Measurements from ENCODE around the gene PDIA2. TPM values are rescaled to one million over a fixed set of nuclear protein-coding genes. Genes with fewer than 3 reads are reported as not detected.

PDIA2 gene
- polyA plus RNA-seq, 2 of the 4 experiments (the other 2 are of a cell fraction), result 0.45 to 0.52 TPM

GRCh38 chr16:268141-269053 is 14.6 kb upstream of the PDIA2 start:
- Histone ChIP-seq H3K4me3 (no peak overlapping the region), H3K27ac (no peak overlapping the region), H3K4me1 (peaks cover 4% of the 10 kb centered on the region), H3K4me2 (no peak overlapping the region), H3K9me3 (no peaks in the 10 kb centered on the region)
- TF ChIP-seq, protein P1, sequence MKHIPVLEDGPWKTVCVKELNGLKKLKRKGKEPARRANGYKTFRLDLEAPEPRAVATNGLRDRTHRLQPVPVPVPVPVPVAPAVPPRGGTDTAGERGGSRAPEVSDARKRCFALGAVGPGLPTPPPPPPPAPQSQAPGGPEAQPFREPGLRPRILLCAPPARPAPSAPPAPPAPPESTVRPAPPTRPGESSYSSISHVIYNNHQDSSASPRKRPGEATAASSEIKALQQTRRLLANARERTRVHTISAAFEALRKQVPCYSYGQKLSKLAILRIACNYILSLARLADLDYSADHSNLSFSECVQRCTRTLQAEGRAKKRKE (CRISPR knock-in tag; IDR thresholded peaks at IDR 0.05; ENCODE audit: low read depth), result no peak
- TF ChIP-seq, protein P2, sequence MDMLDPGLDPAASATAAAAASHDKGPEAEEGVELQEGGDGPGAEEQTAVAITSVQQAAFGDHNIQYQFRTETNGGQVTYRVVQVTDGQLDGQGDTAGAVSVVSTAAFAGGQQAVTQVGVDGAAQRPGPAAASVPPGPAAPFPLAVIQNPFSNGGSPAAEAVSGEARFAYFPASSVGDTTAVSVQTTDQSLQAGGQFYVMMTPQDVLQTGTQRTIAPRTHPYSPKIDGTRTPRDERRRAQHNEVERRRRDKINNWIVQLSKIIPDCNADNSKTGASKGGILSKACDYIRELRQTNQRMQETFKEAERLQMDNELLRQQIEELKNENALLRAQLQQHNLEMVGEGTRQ (IDR thresholded peaks at IDR 0.05), result no peak
- no peak for ATAC-seq
- WGBS (ENCODE audit: missing lambda C conversion rate), result 75% methylated on average over 35 of the region's 40 CpGs
- ChIA-PET POLR2A (no interaction called here), CTCF (no interaction called here)
- no peak for DNase-seq (ENCODE audit: low read depth in 1 of 2, low spot score in 1 of 2)
- no peak for FAIRE-seq

DNA sequence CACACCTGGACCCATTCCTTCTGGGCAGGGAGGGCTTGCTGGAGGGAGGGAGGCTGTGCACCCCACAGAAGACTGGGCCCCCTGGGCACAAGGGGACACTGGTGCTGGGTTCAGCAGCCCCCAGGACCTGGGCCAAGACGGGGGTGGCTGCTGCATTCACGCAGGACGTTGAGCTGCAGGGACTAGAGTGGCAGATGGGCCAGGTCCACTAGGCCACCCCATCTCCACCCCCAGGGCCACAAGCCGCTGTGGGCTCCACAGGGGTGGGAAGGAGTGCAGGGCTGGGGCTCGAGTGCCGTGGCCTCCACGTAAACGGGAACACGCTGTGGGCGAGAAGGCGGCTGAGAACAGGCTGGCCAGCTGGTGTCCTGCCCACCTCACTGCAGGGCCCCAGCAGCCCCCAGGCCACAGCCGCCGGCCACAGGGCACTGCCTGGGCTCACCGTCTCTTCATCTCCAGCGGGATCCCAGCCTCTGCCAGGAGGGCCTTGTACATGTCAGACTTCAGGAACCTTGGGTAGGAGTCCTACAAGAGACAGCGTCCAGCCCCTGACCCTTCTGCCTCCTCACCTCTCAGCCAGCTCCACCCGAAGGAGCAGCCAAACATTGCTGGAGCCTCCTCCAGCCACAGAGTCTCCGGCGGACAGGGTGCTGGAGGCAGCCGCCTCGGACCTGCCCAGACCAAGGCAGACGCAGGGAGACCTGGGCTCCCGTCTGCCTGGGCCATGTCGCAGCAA is 13.7 kb upstream of the PDIA2 start:
- POLR2A ChIA-PET, result no interaction called here
- Histone ChIP-seq H3K4me3 (no peak overlapping the region), H3K27ac (no peak overlapping the region), H3K9me3 (no peaks in the 10 kb centered on the region), H3K4me1 (peaks cover 12% of the 10 kb centered on the region), H3K4me2 (no peak overlapping the region)
- ATAC-seq (no peak), FAIRE-seq (no peak), DNase-seq (ENCODE audit: low read depth in 1 of 2, low spot score in 1 of 2) (no peak)
- TF ChIP-seq POLR2AphosphoS2 (conservative IDR thresholded peaks at IDR 0.05; ENCODE audit: low read length) (no peak), CTCF (IDR thresholded peaks at IDR 0.05) (no peak), PHF8 (IDR thresholded peaks at IDR 0.05; ENCODE audit: borderline replicate concordance, low read depth) (no peak), ESRRA (IDR thresholded peaks at IDR 0.05; ENCODE audit: borderline replicate concordance, low read length) (no peak), POLR2A (IDR thresholded peaks at IDR 0.05; ENCODE audit: low read length) (no peak), CEBPB (IDR thresholded peaks at IDR 0.05) (no peak), HOXA7 (CRISPR knock-in tag; IDR thresholded peaks at IDR 0.05) (no peak), ZC3H11A (IDR thresholded peaks at IDR 0.05) (no peak), RFX5 (IDR thresholded peaks at IDR 0.05) (no peak), HEYL (CRISPR knock-in tag; IDR thresholded peaks at IDR 0.05) (no peak)
- 90% methylated on average over 20 of the region's 24 CpGs for WGBS (ENCODE audit: missing lambda C conversion rate)
- CTCF ChIA-PET, result interaction anchor here (0.8 kb wide), 1 partner anchor 30 kb away, joined by 4 read pairs; no protein-coding TSS in a partner anchor

DNA sequence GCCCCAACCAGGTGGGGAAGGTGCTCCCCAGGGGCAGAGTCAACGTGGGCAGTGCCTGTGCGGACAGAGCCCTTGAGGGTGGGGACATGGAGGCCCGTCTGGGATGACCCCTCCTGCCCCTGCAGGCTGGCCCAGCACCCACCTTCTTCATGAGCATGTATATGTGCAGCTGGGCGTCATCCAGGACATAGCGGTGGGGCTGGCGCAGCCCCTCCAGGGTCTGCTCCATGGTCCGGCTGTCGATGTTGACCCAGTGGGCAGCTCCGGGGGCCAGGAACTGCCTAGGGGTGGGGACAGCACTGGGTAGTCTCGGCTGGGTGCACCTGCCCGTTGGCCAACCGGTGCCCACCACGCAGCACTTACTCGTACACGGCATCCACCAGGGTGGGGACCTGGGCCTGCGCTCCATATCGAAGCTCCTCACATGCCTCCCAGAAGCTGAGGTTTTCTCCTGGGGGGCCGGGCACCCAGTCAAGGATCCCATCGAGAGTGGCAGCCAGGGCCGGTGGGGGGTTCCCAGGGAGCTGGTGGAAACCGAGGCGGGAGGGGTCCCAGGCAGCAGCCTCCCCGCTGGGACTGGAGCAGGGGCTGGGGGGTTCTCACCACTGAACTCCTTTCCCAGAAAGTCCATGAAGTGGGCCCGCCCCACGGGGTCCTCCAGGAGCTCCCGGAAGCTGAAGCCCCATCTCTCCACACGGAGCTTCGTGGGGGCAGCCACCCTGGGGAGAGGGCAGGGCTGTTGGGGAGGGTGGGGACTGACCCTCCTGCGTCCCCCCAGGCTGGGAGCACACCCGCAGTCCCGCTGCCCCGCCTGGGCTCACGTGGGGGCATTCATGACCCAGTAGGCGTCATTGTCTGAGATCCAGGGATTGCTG is 12.3 kb upstream of the PDIA2 start:
- Histone ChIP-seq H3K9me3 (no peaks in the 10 kb centered on the region), H3K4me3 (no peak overlapping the region), H3K27ac (no peak overlapping the region), H3K4me1 (peaks cover 25% of the 10 kb centered on the region), H3K4me2 (no peak overlapping the region)
- ChIA-PET CTCF (interaction anchor here (1.0 to 1.4 kb wide), 2 partner anchors 48 to 92 kb away, joined by 3 to 4 read pairs; no protein-coding TSS in a partner anchor), POLR2A (no interaction called here)
- WGBS (ENCODE audit: missing lambda C conversion rate), result 87% methylated on average over 10 of the region's 34 CpGs
- no peak for ATAC-seq
- no peak for FAIRE-seq
- DNase-seq (ENCODE audit: low read depth in 1 of 2, low spot score in 1 of 2), result no peak
- TF ChIP-seq GATA3 (IDR thresholded peaks at IDR 0.05; ENCODE audit: borderline replicate concordance) (no peak), CBX2 (IDR thresholded peaks at IDR 0.05; ENCODE audit: borderline replicate concordance, low read depth) (no peak), HOXB5 (CRISPR knock-in tag; IDR thresholded peaks at IDR 0.05) (no peak), HEYL (CRISPR knock-in tag; IDR thresholded peaks at IDR 0.05) (no peak), RNF2 (IDR thresholded peaks at IDR 0.05; ENCODE audit: borderline replicate concordance, low read depth) (no peak), REST (IDR thresholded peaks at IDR 0.05) (no peak), RCOR1 (IDR thresholded peaks at IDR 0.05; ENCODE audit: low read depth, low read length) (no peak), POLR2AphosphoS2 (conservative IDR thresholded peaks at IDR 0.05; ENCODE audit: low read length) (no peak), MAFK (IDR thresholded peaks at IDR 0.05; ENCODE audit: partially characterized antibody) (no peak), KDM5A (IDR thresholded peaks at IDR 0.05) (no peak), ZSCAN20 (CRISPR knock-in tag; IDR thresholded peaks at IDR 0.05) (no peak), SMC3 (IDR thresholded peaks at IDR 0.05) (no peak)
- TF ChIP-seq, protein P3, sequence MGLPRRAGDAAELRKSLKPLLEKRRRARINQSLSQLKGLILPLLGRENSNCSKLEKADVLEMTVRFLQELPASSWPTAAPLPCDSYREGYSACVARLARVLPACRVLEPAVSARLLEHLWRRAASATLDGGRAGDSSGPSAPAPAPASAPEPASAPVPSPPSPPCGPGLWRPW (IDR thresholded peaks at IDR 0.05), result no peak

Data from A549 (cell line).